K562 (cell line): Measurements from ENCODE around the gene ABCC6. TPM values are rescaled to one million over a fixed set of nuclear protein-coding genes. Genes with fewer than 3 reads are reported as not detected.
A peak's percentile ranks its signal among the peaks of the same experiment; 100 is the strongest.

Source experiments
- BCLAF1 ChIP-seq, 2 experiments: fragments of 450-650 bp in 1 of 2; IDR thresholded peaks; 2 replicates each; pipeline ENCODE4 v1.6.1; 2011 to 2017; ENCODE audit warnings: low read depth in 2 of 2, antibody characterized with exemption in 1 of 2, borderline replicate concordance in 1 of 2, low read length in 1 of 2, mild to moderate bottlenecking in 1 of 2, mixed read lengths in 1 of 2; ENCODE audit not compliant: control insufficient read depth in 1 of 2
- CCNT2 ChIP-seq: IDR thresholded peaks from 2 replicates; pipeline ENCODE4 v1.6.1; 2011; ENCODE audit warnings: borderline replicate concordance, low read depth, mild to moderate bottlenecking, moderate library complexity, mixed read lengths, low read length; ENCODE audit not compliant: insufficient read length; ENCODE audit errors: extremely low read depth
- DPF2 ChIP-seq: fragments of 450-650 bp; IDR thresholded peaks from 2 replicates; pipeline ENCODE4 v1.6.1; 2016
- EHMT2 ChIP-seq: fragments of 450-650 bp; IDR thresholded peaks from 2 replicates; pipeline ENCODE4 v1.6.1; 2018; ENCODE audit warnings: antibody characterized with exemption
- MEIS2 ChIP-seq: fragments of 450-650 bp; IDR thresholded peaks from 2 replicates; pipeline ENCODE4 v1.6.1; 2014; ENCODE audit warnings: mild to moderate bottlenecking; ENCODE audit not compliant: partially characterized antibody
- MNT ChIP-seq, 2 experiments: fragments of 450-650 bp; conservative IDR thresholded peaks; 2 replicates each; pipeline ENCODE4 v1.6.1; 2017; ENCODE audit warnings: mild to moderate bottlenecking in 2 of 2, moderate library complexity in 2 of 2
- PBX2 ChIP-seq, 2 experiments: IDR thresholded peaks in 1 of 2; conservative IDR thresholded peaks in 1 of 2; 2 replicates each; pipeline ENCODE4 v1.6.1; 2016; ENCODE audit warnings: low read depth in 2 of 2, mild to moderate bottlenecking in 1 of 2, missing compliant biosample characterization in 1 of 2, missing genetic modification characterization in 1 of 2, moderate library complexity in 1 of 2
- PKNOX1 ChIP-seq: fragments of 450-650 bp; IDR thresholded peaks from 2 replicates; pipeline ENCODE4 v1.6.1; 2016
- RBM15 ChIP-seq: fragments of 200-400 bp; formaldehyde crosslinking; IDR thresholded peaks from 2 replicates; pipeline ENCODE4 v1.6.1; 2018; ENCODE audit warnings: mild to moderate bottlenecking, low read length, moderate library complexity; ENCODE audit not compliant: insufficient read depth
- SRSF7 ChIP-seq: fragments of 200-400 bp; formaldehyde crosslinking; optimal IDR thresholded peaks from 2 replicates; pipeline ENCODE3; 2017; ENCODE audit warnings: mild to moderate bottlenecking, low read depth, low read length
- TAL1 ChIP-seq: fragments of 450-650 bp; IDR thresholded peaks from 2 replicates; pipeline ENCODE4 v1.6.1; 2016; ENCODE audit warnings: mild to moderate bottlenecking
- U2AF1 ChIP-seq: fragments of 200-400 bp; formaldehyde crosslinking; optimal IDR thresholded peaks from 2 replicates; pipeline ENCODE3; 2017; ENCODE audit warnings: mild to moderate bottlenecking, low read depth, low read length, moderate library complexity
- VEZF1 ChIP-seq: fragments of 200-800 bp; sonication (Bioruptor generic); IDR thresholded peaks from 2 replicates; pipeline ENCODE4 v1.6.1; 2017; ENCODE audit warnings: missing genetic modification characterization, missing compliant biosample characterization
- ZBTB17 ChIP-seq: fragments of 450-650 bp; formaldehyde crosslinking; IDR thresholded peaks from 2 replicates; pipeline ENCODE4 v1.4.0; 2020; ENCODE audit warnings: mild to moderate bottlenecking
- ZBTB7A ChIP-seq: IDR thresholded peaks from 2 replicates; pipeline ENCODE4 v1.6.1; 2011; ENCODE audit warnings: low read depth, mild to moderate bottlenecking, low read length, moderate library complexity, borderline replicate concordance; ENCODE audit not compliant: control insufficient read depth
- ZNF717 ChIP-seq: fragments of 250-450 bp; sonication (Bioruptor Pico); IDR thresholded peaks from 2 replicates; pipeline ENCODE4 v1.5.0; 2021
- polyA plus RNA-seq, 8 experiments: library from polyadenylated mRNA; depleted of rRNA in 4 of 8; stranded (reverse) in 5 of 8; unstranded in 3 of 8; fragments of >200 nt; fragmentation: Nextera tagmentation in 2 of 8; fragmentation: Illumina TruSeq in 1 of 8; extraction: Ambion mirVana in 2 of 8; extraction: Trizol in 1 of 8; gene quantifications; 2 replicates each; pipeline versions ENCODE4 v1.2.1 to v1.2.3, GENCODE V29; 2011 to 2014; ENCODE audit warnings: inconsistent platforms in 1 of 8, missing spikeins in 1 of 8
- total RNA-seq, 7 experiments: library from RNA; depleted of rRNA in 6 of 7; stranded (reverse); fragments of >200 nt in 6 of 7; fragmentation: Illumina TruSeq in 2 of 7; extraction: Trizol in 2 of 7; gene quantifications; 2 replicates each; pipeline versions ENCODE4 v1.2.1 to v1.2.3, GENCODE V29; 2011 to 2021; ENCODE audit warnings: low replicate concordance in 1 of 7

Gene ABCC6
- total and polyA plus RNA-seq, 9 of the 15 experiments (the other 6 are each of a cell fraction or from before 2014, with no cell fraction given), result 0.03 to 0.46 (median 0.07) TPM; not detected in 4

GRCh38 chr16:16189842-16190241, 33.5 kb downstream of the ABCC6 start (continued):
- TF ChIP-seq MNT (conservative IDR thresholded peaks at IDR 0.05), result no peak
- TF ChIP-seq MEIS2, result peak; percentile 91
- TF ChIP-seq ZBTB17 (CRISPR knock-in tag), result no peak
- peak; percentile 88 for TF ChIP-seq PKNOX1
- no peak for TF ChIP-seq BCLAF1 (IDR thresholded peaks at IDR 0.05; ENCODE audit: borderline replicate concordance in 1 of 2, control insufficient read depth in 1 of 2, low read depth in 2 of 2, low read length in 1 of 2)
- no peak for TF ChIP-seq EHMT2
- TF ChIP-seq U2AF1, result no peak
- peak; percentile 71 for TF ChIP-seq VEZF1 (CRISPR knock-in tag)
- TF ChIP-seq ZBTB7A, result peak; percentile 48; the same call in 1 of the 2 replicates
- no peak for TF ChIP-seq PBX2 (CRISPR knock-in tag; IDR thresholded peaks at IDR 0.05; ENCODE audit: low read depth)
- peak; percentile 90 for TF ChIP-seq PBX2 (tag; conservative IDR thresholded peaks at IDR 0.05; ENCODE audit: low read depth)
- peak; percentile 59; the same call in 1 of the 2 replicates for TF ChIP-seq TAL1
- TF ChIP-seq SRSF7, result no peak
- TF ChIP-seq ZNF717 (CRISPR knock-in tag), result no peak
- TF ChIP-seq CCNT2, result no peak
- 0 out of 2 replicates have a peak, but pooled peaks have one; percentile 28 for TF ChIP-seq DPF2
- no peak for TF ChIP-seq RBM15
